ENCODE results near the gene CYP4A11. TPM values are rescaled to one million over a fixed set of nuclear protein-coding genes. Genes with fewer than 3 reads are reported as not detected.
"Not testable (repeated sequence)": the region's sequence is repeated elsewhere in the genome, so short reads cannot be mapped to it uniquely, and the experiment has no call there.

CYP4A11 gene
- total and polyA plus RNA-seq, 4 donors = 190 to 582 (median 383) TPM

DNA sequence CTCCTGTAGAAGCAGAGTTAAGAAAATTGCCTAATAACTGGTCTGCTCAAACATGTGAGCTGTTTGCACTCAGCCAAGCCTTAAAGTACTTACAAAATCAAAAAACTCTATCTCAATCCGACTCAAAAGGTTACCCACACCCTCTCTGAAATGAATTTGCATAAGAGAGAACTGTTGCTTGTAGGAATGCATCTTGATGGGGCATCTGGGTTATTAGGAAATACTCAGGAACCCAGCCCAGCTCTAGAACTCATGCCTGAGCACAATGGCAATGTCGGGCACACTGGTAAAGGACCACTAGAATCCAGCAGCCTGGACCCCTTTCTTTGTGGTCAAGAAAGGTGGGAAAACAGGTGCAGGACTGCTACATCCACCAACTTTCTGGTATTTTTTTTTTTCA, 6.4 kb upstream of the CYP4A11 start:
- TF ChIP-seq HNF4A (conservative IDR thresholded peaks at IDR 0.05) (peak in 1 of 2 donors; percentile 6), RXRA (IDR thresholded peaks at IDR 0.05) (peak in 1 of 2 donors; percentile 7)
- peaks cover 3 to 41% (median 29%) of the 10 kb centered on the region in 4 donors for H3K4me1 ChIP-seq (ENCODE audit: control insufficient read depth in 4 of 4, insufficient read depth in 4 of 4, low read length in 3 of 4)
- peak overlapping the region; percentile 63 to 65 for H3K27ac ChIP-seq (ENCODE audit: low read depth in 1 of 2, low read length in 2 of 2)
- H3K4me3 ChIP-seq (ENCODE audit: low read depth in 1 of 3, low read length in 3 of 3); H3K36me3 ChIP-seq (ENCODE audit: control insufficient read depth in 4 of 4, insufficient read depth in 3 of 4, low read depth in 1 of 4, low read length in 3 of 4); H3K27me3 ChIP-seq (ENCODE audit: control insufficient read depth in 4 of 4, insufficient read depth in 4 of 4, low read length in 3 of 4); H3K9ac ChIP-seq (ENCODE audit: low read depth in 1 of 2, low read length in 2 of 2); DNase-seq (ENCODE audit: low spot score); H3K9me3 ChIP-seq (ENCODE audit: control insufficient read depth in 4 of 4, low read length in 3 of 4): not testable (repeated sequence)
- 18% methylated on average over 2 of the region's 2 CpGs for WGBS

DNA sequence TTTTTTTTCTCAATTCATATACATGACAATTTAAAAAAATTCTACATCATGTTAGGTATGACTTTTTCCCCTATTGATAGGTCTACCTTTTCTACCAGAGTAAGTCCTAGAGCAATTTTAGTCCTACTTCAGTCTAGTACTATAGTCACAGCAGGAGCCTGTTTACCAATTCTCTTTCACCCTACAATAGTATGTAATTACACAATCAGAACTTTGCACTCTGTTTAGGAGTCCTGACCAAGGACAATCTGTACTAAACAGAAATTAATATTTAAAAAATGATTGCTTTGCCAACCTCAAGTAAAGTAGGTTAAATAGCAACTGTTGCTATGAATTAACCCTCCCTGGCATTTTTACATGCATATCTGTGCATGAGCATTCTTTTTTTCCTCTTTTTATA, 810 bp upstream of the CYP4A11 start:
- no peaks in the 10 kb centered on the region for H3K27me3 ChIP-seq (ENCODE audit: control insufficient read depth in 4 of 4, insufficient read depth in 4 of 4, low read length in 3 of 4)
- TF ChIP-seq TAF1 (conservative IDR thresholded peaks at IDR 0.05) (no peak), HNF4G (IDR thresholded peaks at IDR 0.05) (peak; percentile 92), YY1 (IDR thresholded peaks at IDR 0.05) (peak; percentile 46), FOXA1 (IDR thresholded peaks at IDR 0.05) (no peak), NR2F2 (IDR thresholded peaks at IDR 0.05) (no peak), FOXA2 (IDR thresholded peaks at IDR 0.05) (peak; percentile 56), JUND (IDR thresholded peaks at IDR 0.05) (peak; percentile 46 to 79), EGR1 (IDR thresholded peaks at IDR 0.05; ENCODE audit: low read depth in 2 of 2) (no peak), GABPA (IDR thresholded peaks at IDR 0.05 in 1 of 2, conservative IDR thresholded peaks at IDR 0.05 in 1 of 2) (peak in 1 of 2 donors; percentile 18), SP1 (IDR thresholded peaks at IDR 0.05) (peak; percentile 92), RAD21 (IDR thresholded peaks at IDR 0.05) (peak in 1 of 2 donors; percentile 35), RXRA (IDR thresholded peaks at IDR 0.05) (peak; percentile 85 to 88), HNF4A (conservative IDR thresholded peaks at IDR 0.05) (peak; percentile 97)
- TF ChIP-seq, protein P1, sequence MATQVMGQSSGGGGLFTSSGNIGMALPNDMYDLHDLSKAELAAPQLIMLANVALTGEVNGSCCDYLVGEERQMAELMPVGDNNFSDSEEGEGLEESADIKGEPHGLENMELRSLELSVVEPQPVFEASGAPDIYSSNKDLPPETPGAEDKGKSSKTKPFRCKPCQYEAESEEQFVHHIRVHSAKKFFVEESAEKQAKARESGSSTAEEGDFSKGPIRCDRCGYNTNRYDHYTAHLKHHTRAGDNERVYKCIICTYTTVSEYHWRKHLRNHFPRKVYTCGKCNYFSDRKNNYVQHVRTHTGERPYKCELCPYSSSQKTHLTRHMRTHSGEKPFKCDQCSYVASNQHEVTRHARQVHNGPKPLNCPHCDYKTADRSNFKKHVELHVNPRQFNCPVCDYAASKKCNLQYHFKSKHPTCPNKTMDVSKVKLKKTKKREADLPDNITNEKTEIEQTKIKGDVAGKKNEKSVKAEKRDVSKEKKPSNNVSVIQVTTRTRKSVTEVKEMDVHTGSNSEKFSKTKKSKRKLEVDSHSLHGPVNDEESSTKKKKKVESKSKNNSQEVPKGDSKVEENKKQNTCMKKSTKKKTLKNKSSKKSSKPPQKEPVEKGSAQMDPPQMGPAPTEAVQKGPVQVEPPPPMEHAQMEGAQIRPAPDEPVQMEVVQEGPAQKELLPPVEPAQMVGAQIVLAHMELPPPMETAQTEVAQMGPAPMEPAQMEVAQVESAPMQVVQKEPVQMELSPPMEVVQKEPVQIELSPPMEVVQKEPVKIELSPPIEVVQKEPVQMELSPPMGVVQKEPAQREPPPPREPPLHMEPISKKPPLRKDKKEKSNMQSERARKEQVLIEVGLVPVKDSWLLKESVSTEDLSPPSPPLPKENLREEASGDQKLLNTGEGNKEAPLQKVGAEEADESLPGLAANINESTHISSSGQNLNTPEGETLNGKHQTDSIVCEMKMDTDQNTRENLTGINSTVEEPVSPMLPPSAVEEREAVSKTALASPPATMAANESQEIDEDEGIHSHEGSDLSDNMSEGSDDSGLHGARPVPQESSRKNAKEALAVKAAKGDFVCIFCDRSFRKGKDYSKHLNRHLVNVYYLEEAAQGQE (IDR thresholded peaks at IDR 0.05) = peak; percentile 62
- TF ChIP-seq, protein P2, sequence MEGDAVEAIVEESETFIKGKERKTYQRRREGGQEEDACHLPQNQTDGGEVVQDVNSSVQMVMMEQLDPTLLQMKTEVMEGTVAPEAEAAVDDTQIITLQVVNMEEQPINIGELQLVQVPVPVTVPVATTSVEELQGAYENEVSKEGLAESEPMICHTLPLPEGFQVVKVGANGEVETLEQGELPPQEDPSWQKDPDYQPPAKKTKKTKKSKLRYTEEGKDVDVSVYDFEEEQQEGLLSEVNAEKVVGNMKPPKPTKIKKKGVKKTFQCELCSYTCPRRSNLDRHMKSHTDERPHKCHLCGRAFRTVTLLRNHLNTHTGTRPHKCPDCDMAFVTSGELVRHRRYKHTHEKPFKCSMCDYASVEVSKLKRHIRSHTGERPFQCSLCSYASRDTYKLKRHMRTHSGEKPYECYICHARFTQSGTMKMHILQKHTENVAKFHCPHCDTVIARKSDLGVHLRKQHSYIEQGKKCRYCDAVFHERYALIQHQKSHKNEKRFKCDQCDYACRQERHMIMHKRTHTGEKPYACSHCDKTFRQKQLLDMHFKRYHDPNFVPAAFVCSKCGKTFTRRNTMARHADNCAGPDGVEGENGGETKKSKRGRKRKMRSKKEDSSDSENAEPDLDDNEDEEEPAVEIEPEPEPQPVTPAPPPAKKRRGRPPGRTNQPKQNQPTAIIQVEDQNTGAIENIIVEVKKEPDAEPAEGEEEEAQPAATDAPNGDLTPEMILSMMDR (IDR thresholded peaks at IDR 0.05; ENCODE audit: low read depth, low read length, missing input control) = no peak
- TF ChIP-seq, protein P3, sequence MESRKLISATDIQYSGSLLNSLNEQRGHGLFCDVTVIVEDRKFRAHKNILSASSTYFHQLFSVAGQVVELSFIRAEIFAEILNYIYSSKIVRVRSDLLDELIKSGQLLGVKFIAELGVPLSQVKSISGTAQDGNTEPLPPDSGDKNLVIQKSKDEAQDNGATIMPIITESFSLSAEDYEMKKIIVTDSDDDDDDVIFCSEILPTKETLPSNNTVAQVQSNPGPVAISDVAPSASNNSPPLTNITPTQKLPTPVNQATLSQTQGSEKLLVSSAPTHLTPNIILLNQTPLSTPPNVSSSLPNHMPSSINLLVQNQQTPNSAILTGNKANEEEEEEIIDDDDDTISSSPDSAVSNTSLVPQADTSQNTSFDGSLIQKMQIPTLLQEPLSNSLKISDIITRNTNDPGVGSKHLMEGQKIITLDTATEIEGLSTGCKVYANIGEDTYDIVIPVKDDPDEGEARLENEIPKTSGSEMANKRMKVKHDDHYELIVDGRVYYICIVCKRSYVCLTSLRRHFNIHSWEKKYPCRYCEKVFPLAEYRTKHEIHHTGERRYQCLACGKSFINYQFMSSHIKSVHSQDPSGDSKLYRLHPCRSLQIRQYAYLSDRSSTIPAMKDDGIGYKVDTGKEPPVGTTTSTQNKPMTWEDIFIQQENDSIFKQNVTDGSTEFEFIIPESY (IDR thresholded peaks at IDR 0.05) = peak; percentile 55
- TF ChIP-seq, protein P4, sequence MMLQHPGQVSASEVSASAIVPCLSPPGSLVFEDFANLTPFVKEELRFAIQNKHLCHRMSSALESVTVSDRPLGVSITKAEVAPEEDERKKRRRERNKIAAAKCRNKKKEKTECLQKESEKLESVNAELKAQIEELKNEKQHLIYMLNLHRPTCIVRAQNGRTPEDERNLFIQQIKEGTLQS (IDR thresholded peaks at IDR 0.05) = no peak
- TF ChIP-seq, protein P5, sequence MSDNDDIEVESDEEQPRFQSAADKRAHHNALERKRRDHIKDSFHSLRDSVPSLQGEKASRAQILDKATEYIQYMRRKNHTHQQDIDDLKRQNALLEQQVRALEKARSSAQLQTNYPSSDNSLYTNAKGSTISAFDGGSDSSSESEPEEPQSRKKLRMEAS (IDR thresholded peaks at IDR 0.05) = peak; percentile 61
- peak overlapping the region in 1 of 2 donors; percentile 61 for H3K9ac ChIP-seq (ENCODE audit: low read depth in 1 of 2, low read length in 2 of 2)
- peaks cover 0 to 9% (median 2%) of the 10 kb centered on the region in 4 donors for H3K36me3 ChIP-seq (ENCODE audit: control insufficient read depth in 4 of 4, insufficient read depth in 3 of 4, low read depth in 1 of 4, low read length in 3 of 4)
- H3K4me3 ChIP-seq (ENCODE audit: low read depth in 1 of 3, low read length in 3 of 3) = no peak overlapping the region
- DNase-seq (ENCODE audit: low spot score) = no peak
- H3K27ac ChIP-seq (ENCODE audit: low read depth in 1 of 2, low read length in 2 of 2) = peak overlapping the region; percentile 77 to 90
- H3K4me1 ChIP-seq (ENCODE audit: control insufficient read depth in 4 of 4, insufficient read depth in 4 of 4, low read length in 3 of 4) = peaks cover 0 to 32% (median 14%) of the 10 kb centered on the region in 4 donors
- H3K9me3 ChIP-seq (ENCODE audit: control insufficient read depth in 4 of 4, low read length in 3 of 4) = no peaks in the 10 kb centered on the region
